ENCODE measurements around the gene ATP2A3. TPM values are rescaled to one million over a fixed set of nuclear protein-coding genes. Genes with fewer than 3 reads are reported as not detected.

Gene ATP2A3
- total RNA-seq, 6 experiments from 2014 or later = 1.5 to 4.3 (median 2.3) TPM

GRCh38 chr17:3946711-3947235 lies 17.5 kb downstream of the ATP2A3 start:
- no peak for TF ChIP-seq POLR2A (IDR thresholded peaks at IDR 0.05)
- no peak for TF ChIP-seq CTCF (IDR thresholded peaks at IDR 0.05)
- Histone ChIP-seq H3K4me3 (no peak overlapping the region), H3K27me3 (no peaks in the 10 kb centered on the region), H3K36me3 (no peaks in the 10 kb centered on the region), H3K4me1 (peaks cover 0 to 3% (median 0%) of the 10 kb centered on the region in 4 donors), H3K9me3 (no peaks in the 10 kb centered on the region), H3K27ac (no peak overlapping the region)
- ATAC-seq = no peak
- no peak for DNase-seq
- intact Hi-C loops (cut with DNase I) = no loop called here
- no CpG with 5 or more reads among the region's 5 CpGs for WGBS (ENCODE audit: insufficient coverage, low coverage, low lambda C conversion rate, missing lambda C conversion rate)

GRCh38 chr17:3944485-3945388 lies 19.5 kb downstream of the ATP2A3 start:
- WGBS (ENCODE audit: insufficient coverage, low coverage, low lambda C conversion rate, missing lambda C conversion rate) = 48% methylated on average over 18 of the region's 68 CpGs
- Histone ChIP-seq H3K4me3 (peak overlapping the region in 1 of 3 donors; percentile 31), H3K27ac (no peak overlapping the region), H3K9me3 (no peaks in the 10 kb centered on the region), H3K4me1 (peaks cover 0 to 3% (median 0%) of the 10 kb centered on the region in 4 donors), H3K27me3 (no peaks in the 10 kb centered on the region), H3K36me3 (no peaks in the 10 kb centered on the region)
- DNase-seq (peak in 1 of 3 donors; percentile 59), ATAC-seq (peak; percentile 83 to 94 (median 89))
- TF ChIP-seq CTCF (IDR thresholded peaks at IDR 0.05) = no peak
- no peak for TF ChIP-seq POLR2A (IDR thresholded peaks at IDR 0.05)
- intact Hi-C loops (cut with DNase I) = no loop called here

GRCh38 chr17:3943240-3943891 lies 20.9 kb downstream of the ATP2A3 start:
- H3K36me3 ChIP-seq = no peaks in the 10 kb centered on the region

More at GRCh38 chr17:3943240-3943891, 20.9 kb downstream of the ATP2A3 start:
- Histone ChIP-seq H3K4me3 (no peak overlapping the region), H3K4me1 (peaks cover 0 to 3% (median 0%) of the 10 kb centered on the region in 4 donors), H3K27me3 (no peaks in the 10 kb centered on the region), H3K27ac (no peak overlapping the region), H3K9me3 (no peaks in the 10 kb centered on the region)
- 79% methylated on average over 14 of the region's 23 CpGs for WGBS (ENCODE audit: insufficient coverage, low coverage, low lambda C conversion rate, missing lambda C conversion rate)
- ATAC-seq (no peak), DNase-seq (no peak)
- TF ChIP-seq POLR2A (IDR thresholded peaks at IDR 0.05) = no peak
- no peak for TF ChIP-seq CTCF (IDR thresholded peaks at IDR 0.05)
- intact Hi-C loops (cut with DNase I) = no loop called here
